HG02938 (cell line): Measurements from ENCODE around the gene ISCA2.
"Not testable (repeated sequence)": the region's sequence is repeated elsewhere in the genome, so short reads cannot be mapped to it uniquely, and the experiment has no call there.

Experiments used
- ATAC-seq: cut with Tn5 transposase; IDR thresholded peaks from one replicate; pipeline ENCODE4 v1.9.1; 2021; ENCODE audit warnings: mild to moderate bottlenecking, moderate library complexity; ENCODE audit not compliant: unreplicated experiment

Gene ISCA2

DNA sequence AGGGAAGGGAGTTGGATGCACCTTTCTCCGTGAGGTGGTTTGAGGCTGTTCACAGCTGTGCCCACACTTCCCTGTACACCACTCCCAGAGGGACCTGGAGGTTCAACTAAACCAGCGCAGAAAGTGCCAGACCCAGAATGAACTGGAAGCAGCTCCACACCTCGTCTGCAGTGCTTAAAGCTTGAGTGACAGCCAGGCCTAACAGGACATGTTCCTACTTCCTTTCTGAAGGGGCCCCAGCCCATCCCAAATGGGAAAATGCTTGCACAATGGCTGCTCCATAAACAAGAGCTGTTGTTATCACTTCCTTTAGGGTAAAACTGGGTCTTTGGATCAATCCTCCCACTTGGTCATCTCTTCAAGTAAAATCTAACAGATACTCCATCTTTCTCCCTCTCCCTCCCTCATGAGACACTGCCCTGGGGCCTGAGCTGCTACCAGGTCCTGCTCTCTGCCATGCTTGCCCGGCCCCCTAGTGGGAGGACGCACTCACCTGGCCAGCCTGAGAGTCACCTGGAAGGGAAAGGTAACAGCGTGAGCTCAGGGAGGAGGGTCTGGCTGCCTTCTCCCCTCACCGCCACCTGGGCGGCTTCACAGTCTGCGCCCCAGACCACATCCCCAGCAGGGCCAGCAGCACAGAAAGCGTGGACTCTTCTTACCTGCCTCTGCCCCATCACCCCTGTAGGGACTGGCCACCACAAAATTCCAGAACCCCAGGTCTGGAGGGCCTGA is 33.5 kb downstream of the ISCA2 start:
- no peak for ATAC-seq

DNA sequence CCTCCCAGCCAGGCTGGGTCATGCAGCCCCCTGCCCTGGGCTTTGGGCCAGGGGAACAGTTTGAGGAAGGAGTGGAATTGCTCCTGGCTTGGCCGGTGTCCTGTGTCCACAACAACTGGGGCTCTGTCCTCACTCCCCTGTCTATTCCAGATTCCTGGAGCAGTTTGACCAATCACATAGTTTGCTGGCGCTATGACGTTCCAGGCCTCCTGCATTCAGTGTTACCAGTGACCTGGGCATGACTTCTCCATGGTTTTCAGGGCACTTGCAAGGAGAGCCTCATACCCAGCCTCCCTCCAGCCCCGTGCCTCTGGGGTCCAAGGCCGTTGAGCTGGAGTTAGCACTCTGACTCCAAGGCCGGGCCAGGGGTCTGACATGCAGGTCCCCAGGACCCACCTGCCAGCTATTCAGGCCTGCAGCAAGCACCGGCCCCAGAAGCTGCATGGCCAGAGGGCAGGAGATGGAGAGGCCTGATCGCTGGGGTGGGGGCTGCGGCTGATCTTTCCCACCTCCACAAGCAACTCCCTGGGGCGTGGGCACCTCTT is 34.2 kb downstream of the ISCA2 start:
- ATAC-seq: no peak

DNA sequence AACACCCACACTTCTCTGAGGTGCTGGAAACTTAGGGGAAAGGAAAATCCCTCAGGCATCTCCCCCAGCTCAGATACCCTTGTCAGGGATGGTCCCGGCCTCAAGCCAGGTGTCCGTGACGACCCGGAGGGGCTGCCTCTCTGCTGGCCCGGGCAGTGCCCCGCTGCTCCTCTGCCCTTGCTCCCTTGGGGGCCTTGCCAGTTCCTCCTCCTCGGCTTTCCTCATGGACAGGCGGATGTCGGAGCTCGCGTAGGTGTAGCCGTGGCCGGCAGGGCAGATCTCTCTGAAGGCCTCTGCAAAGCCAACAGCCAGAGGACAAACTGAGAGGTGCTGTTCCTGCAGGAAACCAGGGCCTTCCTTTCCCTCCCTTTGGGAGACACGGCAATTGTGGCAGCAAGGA is 34.8 kb downstream of the ISCA2 start:
- ATAC-seq: no peak

DNA sequence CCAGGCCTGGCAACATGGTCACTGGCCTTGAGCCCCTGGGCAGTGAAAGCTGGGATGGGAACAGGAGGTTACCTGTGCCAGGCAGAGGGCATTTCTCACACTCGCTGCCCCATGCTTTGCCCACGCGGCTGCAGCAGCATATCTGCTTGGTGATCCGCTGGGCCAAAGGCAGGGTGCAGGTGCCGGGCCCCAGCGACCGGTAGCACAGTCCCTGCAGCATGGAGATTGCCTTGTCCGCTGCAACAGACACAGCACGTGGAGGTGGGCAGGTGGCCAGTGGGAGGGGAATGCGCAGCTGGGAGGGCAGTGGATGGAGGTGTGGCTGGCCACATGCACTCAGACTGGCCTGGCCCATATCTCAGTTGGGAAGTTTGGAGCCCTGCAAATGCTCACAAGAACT is 35.3 kb downstream of the ISCA2 start:
- no peak for ATAC-seq

DNA sequence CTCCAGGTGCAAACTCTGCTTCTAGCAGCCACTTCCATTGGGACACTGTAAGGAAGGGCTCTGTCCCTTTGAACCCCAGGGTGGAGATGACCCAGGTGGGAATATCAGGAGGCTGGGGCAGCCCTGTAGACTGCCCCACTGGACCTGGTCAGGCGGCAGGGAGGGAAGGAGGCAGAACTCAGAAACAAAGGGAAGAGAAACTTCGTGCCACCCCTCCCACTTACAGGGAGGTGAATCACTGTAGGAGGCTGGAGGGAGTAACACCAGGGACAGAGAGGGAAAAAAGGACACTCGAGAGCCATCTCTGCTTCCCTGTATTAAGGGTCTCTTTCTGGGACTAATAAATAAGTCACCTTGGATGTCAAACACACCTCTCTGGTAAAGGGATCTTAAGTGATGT is 37.4 kb downstream of the ISCA2 start:
- no peak for ATAC-seq

DNA sequence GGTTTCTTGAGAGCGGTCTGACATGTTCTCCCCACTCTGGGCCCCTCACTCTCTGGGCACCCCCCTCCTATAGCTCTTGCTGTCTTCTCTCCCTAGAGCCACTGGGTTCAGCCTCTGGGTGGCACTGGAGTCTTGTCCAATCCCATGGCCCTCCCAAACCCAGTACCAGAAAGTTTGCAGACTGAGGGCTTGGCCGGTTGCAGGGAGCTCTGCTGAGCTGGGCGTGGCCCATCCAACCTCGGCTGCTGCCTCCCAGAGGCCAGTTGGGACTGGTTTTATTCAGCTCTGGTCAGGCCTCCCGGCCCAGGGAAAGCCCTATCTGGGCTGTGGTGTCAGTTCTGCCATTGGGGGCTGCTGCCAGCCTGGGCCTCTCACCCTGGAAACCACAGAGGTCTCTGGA is 37.9 kb downstream of the ISCA2 start:
- ATAC-seq: no peak

DNA sequence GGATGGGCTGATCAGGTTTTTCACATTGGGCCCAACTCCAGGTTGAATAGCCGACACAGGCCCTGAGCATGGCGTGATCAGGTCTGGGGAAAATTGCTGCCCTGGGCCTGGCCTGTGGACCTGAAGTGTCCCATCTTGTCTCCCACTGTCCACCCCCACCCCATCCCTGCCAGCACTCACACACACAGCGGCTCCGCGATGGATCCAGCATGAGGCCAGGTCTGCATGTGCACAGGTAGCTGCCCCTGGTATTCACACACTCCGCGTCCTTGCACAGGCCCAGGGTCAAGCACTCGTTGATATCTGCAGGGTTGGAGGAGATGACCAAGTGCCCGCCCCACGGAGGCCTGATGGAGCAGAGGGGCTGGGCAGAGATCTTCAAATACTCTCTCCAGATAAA is 38.7 kb downstream of the ISCA2 start:
- no peak for ATAC-seq

DNA sequence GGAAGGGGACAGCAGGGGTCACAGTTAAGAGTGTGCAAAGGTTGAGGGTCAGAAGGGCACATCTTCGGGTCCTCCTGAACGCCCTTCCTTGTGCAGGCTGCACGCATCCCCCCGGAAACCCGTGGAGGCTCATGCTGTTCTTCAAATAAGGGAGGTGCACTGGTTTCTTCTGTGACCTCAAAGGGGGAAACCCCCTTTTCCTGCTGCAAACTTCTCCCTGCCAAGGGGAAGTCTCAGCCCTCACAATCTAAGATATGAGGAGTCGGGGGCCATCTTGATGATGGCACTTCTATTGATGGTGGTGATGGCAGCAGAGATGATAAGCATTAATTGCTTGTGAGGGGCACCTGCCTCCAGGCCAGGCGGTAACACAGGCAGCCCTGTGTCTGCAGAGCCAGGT is 40.0 kb downstream of the ISCA2 start:
- ATAC-seq: no peak

DNA sequence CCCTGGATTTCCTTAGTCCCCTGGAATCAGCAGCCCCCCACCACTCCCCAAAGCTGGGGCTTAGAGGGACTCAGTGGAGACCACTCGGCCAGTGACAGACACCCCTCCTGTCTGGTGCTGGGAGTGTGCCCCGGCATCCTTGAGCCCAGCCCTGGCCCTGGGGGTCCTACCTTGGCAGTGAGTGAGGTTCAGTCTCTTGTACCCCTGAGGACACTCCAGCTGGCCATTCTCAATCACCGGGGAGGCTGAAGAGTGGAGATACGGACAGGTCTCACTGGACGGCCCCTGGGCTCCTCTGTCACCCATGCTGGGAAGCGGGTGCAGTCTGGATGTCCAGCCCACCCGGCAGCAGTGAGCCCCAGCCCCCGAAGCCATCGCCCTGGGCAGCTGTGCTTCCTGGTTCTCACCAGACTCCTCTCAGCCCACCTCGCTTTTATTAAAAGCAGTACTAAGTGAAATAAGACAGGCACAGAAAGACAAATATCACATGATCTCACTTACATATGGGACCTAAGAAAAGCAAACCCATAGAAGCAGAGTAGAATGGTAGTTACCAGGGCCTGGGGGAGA is 42.3 kb downstream of the ISCA2 start:
- ATAC-seq: no peak

DNA sequence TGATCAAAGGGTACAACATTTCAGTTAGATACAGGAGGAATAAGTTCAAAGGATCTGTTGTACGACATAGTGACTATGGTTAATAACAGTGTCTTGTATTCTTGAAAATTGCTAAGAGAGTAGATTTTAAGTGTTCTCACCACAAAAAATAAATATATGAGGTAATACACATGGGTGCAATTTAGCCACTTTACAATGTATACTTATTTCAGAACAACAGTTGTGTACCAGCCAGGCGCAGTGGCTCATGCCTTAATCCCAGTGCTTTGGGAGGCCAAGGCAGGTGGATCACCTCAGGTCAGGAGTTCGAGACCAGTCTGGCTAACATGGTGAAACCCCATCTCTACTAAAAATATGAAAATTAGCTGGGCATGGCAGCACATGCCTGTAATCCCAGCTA is 42.8 kb downstream of the ISCA2 start:
- ATAC-seq: not testable (repeated sequence)

DNA sequence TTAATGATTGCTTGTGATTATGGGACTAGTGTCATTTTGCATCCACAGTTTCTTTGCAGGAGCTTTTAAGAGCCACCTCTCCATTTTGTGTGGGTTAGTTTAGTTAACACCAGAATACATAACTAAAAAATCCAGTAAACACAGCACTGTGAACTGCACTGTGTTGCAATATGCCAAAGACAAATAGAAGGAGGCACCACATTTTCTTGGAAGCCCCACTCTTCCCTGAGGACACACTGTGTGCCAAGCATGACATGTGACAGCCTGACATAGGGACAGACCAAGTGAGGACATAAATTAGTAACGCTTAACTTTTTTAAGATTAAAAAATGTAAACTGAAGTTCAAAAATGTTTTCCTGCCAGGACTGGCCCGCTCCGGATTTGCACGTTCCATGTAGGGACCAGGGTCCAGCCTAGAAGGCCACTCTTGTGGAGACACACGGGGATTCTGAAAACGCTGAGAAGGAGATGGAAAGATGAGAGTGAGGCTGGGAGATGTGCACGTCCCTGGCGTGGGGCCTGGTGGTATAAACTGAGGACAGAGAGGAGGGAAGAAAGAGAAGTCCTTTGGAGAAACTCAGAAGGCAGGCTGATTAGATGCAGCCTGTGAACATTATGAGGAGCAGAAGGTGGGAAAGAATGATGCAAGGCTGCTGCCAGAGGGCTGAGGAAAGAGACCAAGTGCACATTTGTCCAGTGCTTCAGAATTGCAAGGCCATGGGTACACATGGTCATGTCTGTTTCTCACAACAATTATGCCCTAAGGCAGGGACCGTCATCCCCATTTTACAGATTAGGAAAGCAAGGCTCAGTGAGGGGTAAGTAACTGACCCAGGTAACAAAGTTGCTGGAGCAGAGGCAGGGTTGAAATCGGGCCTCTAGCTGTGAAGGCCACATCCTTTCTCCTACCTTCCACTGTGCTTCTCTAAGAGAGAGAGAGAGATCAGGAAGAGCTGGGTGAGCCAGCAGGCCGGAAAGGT is 45.1 kb downstream of the ISCA2 start:
- no peak for ATAC-seq

DNA sequence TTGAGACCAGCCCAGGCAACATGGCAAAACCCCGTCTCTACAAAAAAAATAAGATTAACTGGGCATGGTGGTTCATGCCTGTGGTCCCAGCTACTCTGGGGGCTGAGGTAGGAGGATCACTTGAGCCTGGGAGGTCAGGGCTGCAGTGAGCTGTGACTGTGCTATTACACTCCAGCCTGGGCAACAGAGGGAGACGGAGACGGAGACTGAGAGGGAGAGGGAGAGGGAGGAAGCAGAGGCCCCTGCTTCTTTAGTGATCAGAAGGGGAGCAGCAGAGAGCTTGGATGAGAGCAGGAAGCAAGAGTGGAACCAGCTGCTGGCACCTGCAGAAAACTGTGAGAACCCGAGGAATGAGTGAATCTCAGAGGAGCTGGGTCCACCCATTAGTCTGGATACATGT is 45.9 kb downstream of the ISCA2 start:
- no peak for ATAC-seq

DNA sequence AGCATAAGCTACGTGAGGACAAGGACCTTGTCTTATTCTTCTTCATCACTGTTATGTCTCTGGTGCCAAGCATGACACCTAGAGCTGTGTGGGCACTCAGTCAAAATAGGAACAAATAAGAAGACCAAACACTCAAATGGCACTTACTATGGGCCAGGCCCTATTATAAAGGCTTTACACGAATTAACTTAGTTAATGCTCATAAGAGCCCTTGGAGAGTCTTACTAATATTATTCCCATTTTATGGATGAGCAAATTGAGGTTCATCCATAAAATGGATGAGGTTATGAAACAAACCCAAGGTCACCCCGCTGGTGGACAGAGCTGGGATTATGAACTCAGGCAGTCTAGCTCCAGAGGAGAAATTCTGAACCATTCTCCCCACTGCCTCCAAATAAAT is 47.7 kb downstream of the ISCA2 start:
- no peak for ATAC-seq

DNA sequence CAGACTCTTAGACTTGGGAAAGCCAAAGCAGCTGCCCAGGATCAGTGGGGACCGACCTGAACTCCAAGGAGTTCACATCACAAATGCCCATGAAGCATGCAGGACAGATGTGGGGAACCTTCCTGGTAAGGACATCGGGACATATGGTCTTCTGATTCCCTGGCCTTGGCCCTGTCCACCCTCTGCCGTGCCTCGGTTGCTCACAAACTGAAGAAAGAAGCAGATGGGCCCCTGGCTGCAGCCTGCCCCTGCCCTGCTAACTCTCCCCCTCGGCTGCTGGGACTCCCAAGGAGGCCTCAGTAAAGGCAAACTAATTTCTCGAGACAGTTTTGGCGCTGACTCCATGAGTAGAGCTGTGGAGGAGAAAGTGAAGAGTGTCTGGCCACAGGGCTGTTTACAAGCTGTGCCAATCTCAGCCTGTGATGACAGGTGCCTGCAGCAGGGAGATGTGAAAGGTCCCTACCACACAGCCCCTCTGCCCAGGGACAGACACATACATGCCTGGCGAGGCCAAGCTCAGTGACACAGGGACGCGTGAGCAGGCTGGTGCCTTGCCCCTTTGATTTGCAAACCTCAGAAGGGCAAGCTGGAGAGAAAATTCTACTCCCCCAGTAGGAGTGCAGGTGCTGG is 48.6 kb downstream of the ISCA2 start:
- no peak for ATAC-seq

DNA sequence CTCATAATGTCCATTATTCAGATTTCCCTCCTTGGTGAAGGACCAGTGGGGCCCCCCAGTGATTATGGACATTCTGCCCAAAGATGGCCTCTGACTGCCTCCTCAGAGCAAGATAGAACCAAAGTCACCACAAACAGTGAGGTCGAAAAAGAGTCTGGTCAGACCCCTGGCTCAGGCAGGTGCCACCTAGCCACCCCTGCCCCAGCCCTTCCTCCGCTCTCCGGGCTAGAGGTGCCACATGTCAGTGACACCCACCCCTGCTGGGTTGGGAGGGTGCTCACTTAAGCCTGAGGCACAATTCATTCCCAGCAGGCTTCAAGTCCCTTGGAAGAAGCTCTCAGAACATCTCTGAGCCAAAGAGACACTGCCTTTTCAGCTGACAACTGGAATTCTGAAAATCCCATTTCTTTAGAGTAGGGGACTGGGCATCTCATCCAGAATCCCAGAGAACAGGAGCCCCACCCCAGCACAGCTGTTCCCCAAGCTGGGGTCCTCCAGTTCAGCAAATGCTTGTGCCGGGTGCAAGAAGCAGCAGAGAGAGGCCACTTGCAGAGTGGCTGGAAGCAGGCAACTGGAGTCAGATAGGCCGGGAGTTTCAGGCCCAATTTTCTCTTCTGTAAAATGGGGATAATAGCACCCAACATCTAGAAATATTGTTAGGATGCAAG is 50.3 kb downstream of the ISCA2 start:
- ATAC-seq: no peak

DNA sequence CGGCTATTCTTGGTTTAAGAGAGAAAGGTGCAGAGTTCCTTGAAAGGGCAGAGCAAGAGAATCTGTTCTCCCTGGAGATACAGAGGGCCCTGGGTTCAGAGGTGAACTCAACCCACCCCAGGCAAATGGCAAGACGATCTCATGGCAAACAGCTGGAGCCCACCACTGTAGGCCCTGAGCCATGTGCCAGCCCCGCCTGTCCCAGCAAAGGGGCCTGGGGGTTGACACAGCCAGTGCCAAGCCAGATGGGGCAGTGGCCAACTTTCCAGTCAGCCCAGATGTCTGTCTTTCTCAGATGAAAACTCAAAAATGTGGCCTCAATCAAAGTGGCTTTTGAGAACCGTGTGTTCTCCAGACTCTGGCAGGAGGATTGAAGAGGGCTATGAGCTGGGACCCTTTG is 51.8 kb downstream of the ISCA2 start:
- no peak for ATAC-seq

DNA sequence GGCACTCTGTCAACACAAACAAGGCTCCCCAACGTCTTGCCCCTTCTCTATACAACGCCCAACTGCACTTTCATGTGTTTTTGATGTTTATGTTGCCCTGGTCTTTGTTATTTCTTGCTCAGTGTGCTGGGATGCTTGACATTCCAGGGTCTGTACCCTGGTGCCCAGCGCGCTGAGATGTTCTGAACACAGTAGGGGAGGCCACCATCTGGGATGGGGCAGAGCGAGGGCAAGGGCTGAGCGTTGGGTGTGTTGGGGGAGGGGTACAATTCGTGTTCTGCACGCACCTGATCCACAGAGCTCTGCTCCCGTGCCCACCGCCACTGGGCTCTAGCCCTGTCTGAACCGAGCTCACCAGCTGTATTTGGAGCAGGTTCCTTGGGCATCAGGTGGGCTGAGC is 52.9 kb downstream of the ISCA2 start:
- no peak for ATAC-seq
